HepG2 (cell line): ENCODE data around the gene KLHL3. TPM values are rescaled to one million over a fixed set of nuclear protein-coding genes. Genes with fewer than 3 reads are reported as not detected.

Source experiments
- CERS6 ChIP-seq: sonication (generic); formaldehyde crosslinking; IDR thresholded peaks from 2 replicates; pipeline ENCODE4 v1.5.0; 2020; ENCODE audit warnings: missing genetic modification reagents
- ESRRA ChIP-seq: sonication (generic); formaldehyde crosslinking; IDR thresholded peaks from 2 replicates; pipeline ENCODE4 v1.5.1; 2020; ENCODE audit warnings: mild to moderate bottlenecking, low read depth, missing genetic modification reagents
- GABPA ChIP-seq, 2 experiments: IDR thresholded peaks; 2 replicates each; pipeline ENCODE4 v1.6.1; 2011 to 2016; ENCODE audit warnings: low read depth in 2 of 2, low read length in 1 of 2, missing biosample characterization in 1 of 2, missing genetic modification characterization in 1 of 2
- GATAD2A ChIP-seq: IDR thresholded peaks from 2 replicates; pipeline ENCODE4 v1.6.1; 2016
- HOXD1 ChIP-seq: sonication (generic); formaldehyde crosslinking; IDR thresholded peaks from 2 replicates; pipeline ENCODE4 v1.5.0; 2020; ENCODE audit warnings: missing genetic modification reagents
- IRF1 ChIP-seq: sonication (generic); formaldehyde crosslinking; IDR thresholded peaks from 2 replicates; pipeline ENCODE4 v1.4.0; 2020; ENCODE audit warnings: low read depth, mild to moderate bottlenecking, missing genetic modification reagents
- JUNB ChIP-seq: sonication (generic); formaldehyde crosslinking; IDR thresholded peaks from 2 replicates; pipeline ENCODE4 v1.8.0; 2022; ENCODE audit warnings: missing genetic modification reagents, mild to moderate bottlenecking, borderline replicate concordance
- KDM2A ChIP-seq: sonication (generic); formaldehyde crosslinking; IDR thresholded peaks from 2 replicates; pipeline ENCODE4 v1.4.0; 2020; ENCODE audit warnings: low read depth, missing genetic modification reagents, borderline replicate concordance
- MAFF ChIP-seq: IDR thresholded peaks from 2 replicates; pipeline ENCODE4 v1.6.1; 2011; ENCODE audit warnings: low read depth, low read length, improper control_type of control experiment
- SAP130 ChIP-seq: IDR thresholded peaks from 2 replicates; pipeline ENCODE4 v1.6.1; 2016; ENCODE audit warnings: low read depth
- SKI ChIP-seq: fragments of 450-650 bp; IDR thresholded peaks from one replicate; pipeline ENCODE4 v1.6.1; 2018; ENCODE audit warnings: mild to moderate bottlenecking; ENCODE audit not compliant: partially characterized antibody
- SMAD9 ChIP-seq: sonication (generic); formaldehyde crosslinking; IDR thresholded peaks from 2 replicates; pipeline ENCODE4 v1.5.1; 2020; ENCODE audit warnings: mild to moderate bottlenecking, missing genetic modification reagents
- U2AF1 ChIP-seq: fragments of 200-400 bp; formaldehyde crosslinking; optimal IDR thresholded peaks from 2 replicates; pipeline ENCODE3; 2017; ENCODE audit warnings: mild to moderate bottlenecking, low read depth, low read length
- ZBTB3 ChIP-seq: sonication (generic); formaldehyde crosslinking; IDR thresholded peaks from 2 replicates; pipeline ENCODE4 v1.4.0; 2020; ENCODE audit warnings: low read depth, mild to moderate bottlenecking, moderate library complexity, missing genetic modification reagents, borderline replicate concordance
- ZBTB42 ChIP-seq: sonication (generic); formaldehyde crosslinking; IDR thresholded peaks from 2 replicates; pipeline ENCODE4 v1.5.0; 2020; ENCODE audit warnings: mild to moderate bottlenecking, missing genetic modification reagents
- ZFP62 ChIP-seq: sonication (generic); formaldehyde crosslinking; IDR thresholded peaks from 2 replicates; pipeline ENCODE4 v1.4.0; 2020; ENCODE audit warnings: missing genetic modification reagents
- ZNF225 ChIP-seq: sonication (generic); formaldehyde crosslinking; IDR thresholded peaks from 2 replicates; pipeline ENCODE4 v1.4.0; 2020; ENCODE audit warnings: mild to moderate bottlenecking, missing genetic modification reagents
- ZNF329 ChIP-seq: sonication (generic); formaldehyde crosslinking; IDR thresholded peaks from 2 replicates; pipeline ENCODE4 v1.9.0; 2021; ENCODE audit warnings: low read depth, mild to moderate bottlenecking, missing genetic modification reagents
- ZNF362 ChIP-seq: sonication (generic); formaldehyde crosslinking; IDR thresholded peaks from 2 replicates; pipeline ENCODE4 v1.4.0; 2020; ENCODE audit warnings: missing genetic modification reagents, mild to moderate bottlenecking, borderline replicate concordance
- ZNF512 ChIP-seq: sonication (generic); formaldehyde crosslinking; IDR thresholded peaks from 2 replicates; pipeline ENCODE4 v1.4.0; 2020; ENCODE audit warnings: mild to moderate bottlenecking, missing genetic modification reagents
- ZNF574 ChIP-seq: sonication (generic); formaldehyde crosslinking; IDR thresholded peaks from 2 replicates; pipeline ENCODE4 v1.4.0; 2020; ENCODE audit warnings: missing genetic modification reagents
- ZNF773 ChIP-seq: sonication (generic); formaldehyde crosslinking; IDR thresholded peaks from 2 replicates; pipeline ENCODE4 v1.4.0; 2020; ENCODE audit warnings: missing genetic modification reagents, borderline replicate concordance
- polyA plus RNA-seq, 8 experiments: library from polyadenylated mRNA; depleted of rRNA in 3 of 8; stranded (reverse) in 7 of 8; unstranded in 1 of 8; fragments of >200 nt; fragmentation: Illumina TruSeq in 4 of 8; extraction: Trizol in 4 of 8; gene quantifications; 2 replicates each; pipeline versions ENCODE4 v1.2.1 to v1.2.3, GENCODE V29; 2011 to 2016; ENCODE audit warnings: low read depth in 4 of 8, missing spikeins in 1 of 8, mixed read lengths in 1 of 8; ENCODE audit not compliant: insufficient read depth in 1 of 8
- total RNA-seq, 5 experiments: library from RNA; depleted of rRNA; stranded (reverse); fragments of >200 nt; fragmentation: Illumina TruSeq; extraction: Trizol; gene quantifications; 2 replicates each; pipeline ENCODE4 v1.2.3, GENCODE V29; 2016; ENCODE audit warnings: low read depth in 1 of 5

The KLHL3 gene
- total and polyA plus RNA-seq, 2 of the 13 experiments (the other 11 are each of a cell fraction or from before 2014, with no cell fraction given), result 0.02 to 0.08 TPM

GRCh38 chr5:137754188-137754960 lies 18.5 kb upstream of the KLHL3 start, which contains the start of gene HNRNPA0 (continued):
- TF ChIP-seq IRF1 (peak; percentile 46; the same call in 1 of the 2 replicates), KDM2A (peak; percentile 65), SMAD9 (CRISPR knock-in tag) (no peak), ZBTB42 (CRISPR knock-in tag) (no peak), MAFF (no peak), ZFP62 (CRISPR knock-in tag) (no peak), SKI (peak; percentile 43), JUNB (CRISPR knock-in tag) (0 out of 2 replicates have a peak, but pooled peaks have one; percentile 58), ZNF362 (CRISPR knock-in tag) (0 out of 2 replicates have a peak, but pooled peaks have one; percentile 13), ZNF225 (CRISPR knock-in tag) (peak; percentile 29; the same call in 1 of the 2 replicates), CERS6 (no peak), ZNF574 (CRISPR knock-in tag) (peak; percentile 78), GABPA (IDR thresholded peaks at IDR 0.05; ENCODE audit: low read depth, low read length) (peak; percentile 77), GABPA (CRISPR knock-in tag; IDR thresholded peaks at IDR 0.05; ENCODE audit: low read depth) (peak; percentile 89), ZBTB3 (CRISPR knock-in tag) (no peak), GATAD2A (CRISPR knock-in tag) (no peak), ZNF773 (peak; percentile 63; the same call in 1 of the 2 replicates), U2AF1 (peak; percentile 84), HOXD1 (peak; percentile 18), SAP130 (peak; percentile 72), ESRRA (CRISPR knock-in tag) (no peak), ZNF329 (CRISPR knock-in tag) (0 out of 2 replicates have a peak, but pooled peaks have one; percentile 84), ZNF512 (CRISPR knock-in tag) (no peak)
